Fibroblast of gingiva (primary cell): ENCODE results near the gene ILF3.

Source experiments
- DNase-seq: peaks from one replicate; pipeline ENCODE4 v3.0.0-alpha.2; 2011; ENCODE audit warnings: low read depth

Gene ILF3

GRCh38 chr19:10695401-10696398, 41.6 kb downstream of the ILF3 start:
- peak; percentile 88 for DNase-seq

GRCh38 chr19:10699650-10700335, 45.6 kb downstream of the ILF3 start:
- peak; percentile 37 for DNase-seq

GRCh38 chr19:10701955-10702525, 47.9 kb downstream of the ILF3 start:
- no peak for DNase-seq

GRCh38 chr19:10706990-10707389, 52.8 kb downstream of the ILF3 start:
- DNase-seq: no peak

- DNase-seq: no peak
Observed at GRCh38 chr19:10707440-10707839, 53.3 kb downstream of the ILF3 start.

GRCh38 chr19:10708291-10708690, 54.1 kb downstream of the ILF3 start:
- DNase-seq: no peak

GRCh38 chr19:10712045-10712444, 57.9 kb downstream of the ILF3 start:
- DNase-seq: no peak

- DNase-seq: no peak
Observed at GRCh38 chr19:10712754-10713153, 58.6 kb downstream of the ILF3 start.

GRCh38 chr19:10713317-10713716, 59.2 kb downstream of the ILF3 start:
- no peak for DNase-seq

- DNase-seq: no peak
Observed at GRCh38 chr19:10717054-10717355, 62.9 kb downstream of the ILF3 start.

- DNase-seq: peak; percentile 100
Observed at GRCh38 chr19:10717356-10718204, 63.4 kb downstream of the ILF3 start, which contains the start of gene DNM2. Gene DNM2 (plus strand): TSS chr19:10718079. CDS start chr19:10718243, 164 bp downstream.

- peak; percentile 32 for DNase-seq
Observed at GRCh38 chr19:10718205-10719196, 64.4 kb downstream of the ILF3 start.

GRCh38 chr19:10719466-10719961, 65.4 kb downstream of the ILF3 start:
- no peak for DNase-seq

- no peak for DNase-seq
Observed at GRCh38 chr19:10720607-10721125, 66.5 kb downstream of the ILF3 start.

- DNase-seq: no peak
Observed at GRCh38 chr19:10723591-10723990, 69.4 kb downstream of the ILF3 start.

GRCh38 chr19:10724573-10725071, 70.5 kb downstream of the ILF3 start:
- peak; percentile 74 for DNase-seq

- no peak for DNase-seq
Observed at GRCh38 chr19:10725415-10725814, 71.3 kb downstream of the ILF3 start.

GRCh38 chr19:10726268-10726667, 72.1 kb downstream of the ILF3 start:
- no peak for DNase-seq

- DNase-seq: peak; percentile 24
Observed at GRCh38 chr19:10727685-10728201, 73.6 kb downstream of the ILF3 start.

GRCh38 chr19:10729411-10729810, 75.3 kb downstream of the ILF3 start:
- no peak for DNase-seq
